Progenitor cell of endocrine pancreas (in vitro differentiated cells): ENCODE data around the gene PBX2. TPM values are rescaled to one million over a fixed set of nuclear protein-coding genes. Genes with fewer than 3 reads are reported as not detected.

Source experiments
- DNase-seq: peaks from one replicate; pipeline ENCODE4 v3.0.0; 2021; ENCODE audit warnings: low spot score; ENCODE audit not compliant: unreplicated experiment
- H3K27ac Mint-ChIP-seq: 2 replicates; pipeline ENCODE4 v1.8.0; 2021; ENCODE audit warnings: mild to moderate bottlenecking, moderate library complexity, mixed read lengths
- H3K27me3 Mint-ChIP-seq: 2 replicates; pipeline ENCODE4 v1.8.0; 2021; ENCODE audit warnings: mixed read lengths
- H3K36me3 Mint-ChIP-seq: 2 replicates; pipeline ENCODE4 v1.8.0; 2022; ENCODE audit warnings: mixed read lengths; ENCODE audit not compliant: insufficient read depth
- H3K4me1 Mint-ChIP-seq: 2 replicates; pipeline ENCODE4 v1.8.0; 2021; ENCODE audit warnings: low read depth, mixed read lengths
- H3K4me3 Mint-ChIP-seq: 2 replicates; pipeline ENCODE4 v1.8.0; 2021; ENCODE audit warnings: low read depth, mild to moderate bottlenecking, moderate library complexity, mixed read lengths
- H3K9me3 Mint-ChIP-seq: 2 replicates; pipeline ENCODE4 v1.8.0; 2021; ENCODE audit warnings: low read depth, mixed read lengths
- CTCF ChIP-seq: fragments of 200-600 bp; sonication (generic); IDR thresholded peaks from one replicate; pipeline ENCODE4 v1.5.0; 2021; ENCODE audit warnings: antibody characterized with exemption, mild to moderate bottlenecking; ENCODE audit not compliant: unreplicated experiment
- long read RNA-seq: library from polyadenylated mRNA; unstranded; transcript quantifications from one replicate; pipeline ENCODE4 v2.0.0, GENCODE V29; 2020
- total RNA-seq: library from RNA; stranded (reverse); gene quantifications from 2 replicates; pipeline ENCODE4 v1.2.1, GENCODE V29; 2021

Gene PBX2
- 260 and 261 TPM in 2 replicates for total RNA-seq
- long read RNA-seq = 0 reads

GRCh38 chr6:32190054-32190851, at the start of gene PBX2:
TSS of gene PBX2 (minus strand) at chr6:32190202. CDS start at chr6:32189915, 287 bp downstream.
- Mint-ChIP-seq H3K36me3 (peaks cover 14% of the 10 kb centered on the region), H3K9me3 (no peaks in the 10 kb centered on the region), H3K4me1 (peaks cover 53% of the 10 kb centered on the region), H3K27me3 (no peaks in the 10 kb centered on the region), H3K27ac (peak within 1 kb of the TSS; percentile 97), H3K4me3 (peak within 1 kb of the TSS; percentile 87)
- no peak for TF ChIP-seq CTCF
- DNase-seq = no peak

- no peaks in the 10 kb centered on the region for H3K9me3 Mint-ChIP-seq
- DNase-seq = no peak
- H3K4me1 Mint-ChIP-seq = no peaks in the 10 kb centered on the region
- H3K27ac Mint-ChIP-seq = no peak overlapping the region
- H3K36me3 Mint-ChIP-seq = no peaks in the 10 kb centered on the region
- no peak for TF ChIP-seq CTCF
- peaks cover 24% of the 10 kb centered on the region for H3K27me3 Mint-ChIP-seq
- H3K4me3 Mint-ChIP-seq = no peak overlapping the region
Observed at GRCh38 chr6:32239462-32239861, 49.5 kb upstream of the PBX2 start.

GRCh38 chr6:32234934-32235333, 44.9 kb upstream of the PBX2 start:
- no peaks in the 10 kb centered on the region for H3K4me1 Mint-ChIP-seq
- TF ChIP-seq CTCF = no peak
- H3K9me3 Mint-ChIP-seq = no peaks in the 10 kb centered on the region
- H3K36me3 Mint-ChIP-seq = no peaks in the 10 kb centered on the region
- H3K27ac Mint-ChIP-seq = no peak overlapping the region
- no peak for DNase-seq
- no peaks in the 10 kb centered on the region for H3K27me3 Mint-ChIP-seq
- no peak overlapping the region for H3K4me3 Mint-ChIP-seq

GRCh38 chr6:32226434-32226833, 36.4 kb upstream of the PBX2 start:
- DNase-seq = no peak
- H3K4me3 Mint-ChIP-seq = no peak overlapping the region
- H3K36me3 Mint-ChIP-seq = no peaks in the 10 kb centered on the region
- H3K9me3 Mint-ChIP-seq = no peaks in the 10 kb centered on the region
- peaks cover 20% of the 10 kb centered on the region for H3K27me3 Mint-ChIP-seq
- no peak for TF ChIP-seq CTCF
- H3K4me1 Mint-ChIP-seq = no peaks in the 10 kb centered on the region
- H3K27ac Mint-ChIP-seq = no peak overlapping the region

- no peak for DNase-seq
- H3K36me3 Mint-ChIP-seq = no peaks in the 10 kb centered on the region
- TF ChIP-seq CTCF = no peak
- H3K9me3 Mint-ChIP-seq = no peaks in the 10 kb centered on the region
- no peak overlapping the region for H3K4me3 Mint-ChIP-seq
- H3K27ac Mint-ChIP-seq = no peak overlapping the region
- no peaks in the 10 kb centered on the region for H3K4me1 Mint-ChIP-seq
- peaks cover 24% of the 10 kb centered on the region for H3K27me3 Mint-ChIP-seq
Observed at GRCh38 chr6:32224696-32225095, 34.7 kb upstream of the PBX2 start.
